HG03045 (cell line): ENCODE results near the gene LCLAT1.

ENCODE experiments used
- ATAC-seq: cut with Tn5 transposase; IDR thresholded peaks from one replicate; pipeline ENCODE4 v1.9.1; 2021; ENCODE audit warnings: mild to moderate bottlenecking, moderate library complexity; ENCODE audit not compliant: unreplicated experiment

Gene LCLAT1

GRCh38 chr2:30663806-30664205 is 216.8 kb downstream of the LCLAT1 start:
- no peak for ATAC-seq

DNA sequence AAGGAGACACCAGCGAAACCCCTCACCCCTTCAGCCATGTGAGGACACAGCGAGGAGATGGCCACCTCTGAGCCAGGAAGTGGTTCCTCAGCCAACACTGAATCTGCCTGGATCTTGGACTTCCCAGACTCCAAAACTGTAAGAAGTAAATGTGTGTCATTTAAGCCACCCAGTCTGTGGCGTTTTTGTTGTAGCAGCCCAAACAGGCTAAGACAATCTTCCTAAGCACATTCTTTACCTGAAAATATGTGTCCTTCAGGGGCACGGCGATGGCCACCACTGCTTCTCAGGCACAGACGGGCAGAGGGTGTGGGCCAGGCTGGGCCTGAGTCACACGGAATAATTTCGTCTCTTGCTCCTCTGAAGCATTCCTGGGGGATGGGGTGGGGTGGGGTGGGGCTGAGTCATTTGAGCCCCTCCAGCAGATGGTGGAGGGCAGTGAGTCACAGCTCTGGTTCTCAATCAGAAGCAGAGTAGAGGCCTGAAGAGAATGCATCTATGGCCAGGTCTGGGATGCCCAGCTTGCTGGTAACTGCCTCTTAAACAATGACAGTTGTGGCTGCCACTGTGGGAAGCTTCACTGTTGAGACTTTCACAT is 217.8 kb downstream of the LCLAT1 start:
- no peak for ATAC-seq

GRCh38 chr2:30665761-30666265 is 218.8 kb downstream of the LCLAT1 start:
- no peak for ATAC-seq

DNA sequence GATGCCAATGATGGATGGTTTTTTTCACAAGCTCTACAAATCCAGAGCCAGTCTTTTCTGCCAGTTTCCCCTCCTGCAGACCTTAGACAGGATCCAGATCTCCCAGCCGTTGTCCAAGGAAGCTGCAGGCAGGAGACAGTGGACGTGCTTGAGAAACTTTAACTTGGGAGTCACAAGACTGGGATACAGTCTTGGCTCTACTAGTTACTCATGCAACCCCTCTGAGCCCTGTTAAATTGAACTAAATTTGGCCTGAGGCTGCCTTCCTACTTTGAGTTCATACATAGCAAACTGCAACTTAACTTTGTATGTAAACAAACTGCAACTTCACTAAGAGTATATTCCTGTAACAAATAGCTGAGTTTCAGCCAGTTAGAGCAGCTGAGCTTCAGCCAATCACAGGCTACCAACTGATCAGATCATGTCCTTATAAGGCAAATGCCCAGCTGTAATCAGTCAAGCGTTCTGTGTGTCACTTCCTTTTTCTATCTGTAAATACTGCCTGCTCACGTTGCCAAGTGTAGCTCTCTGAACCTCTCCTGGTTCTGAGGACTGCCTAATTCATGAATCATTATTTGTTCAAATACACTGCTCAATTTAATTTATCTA is 219.3 kb downstream of the LCLAT1 start:
- no peak for ATAC-seq

DNA sequence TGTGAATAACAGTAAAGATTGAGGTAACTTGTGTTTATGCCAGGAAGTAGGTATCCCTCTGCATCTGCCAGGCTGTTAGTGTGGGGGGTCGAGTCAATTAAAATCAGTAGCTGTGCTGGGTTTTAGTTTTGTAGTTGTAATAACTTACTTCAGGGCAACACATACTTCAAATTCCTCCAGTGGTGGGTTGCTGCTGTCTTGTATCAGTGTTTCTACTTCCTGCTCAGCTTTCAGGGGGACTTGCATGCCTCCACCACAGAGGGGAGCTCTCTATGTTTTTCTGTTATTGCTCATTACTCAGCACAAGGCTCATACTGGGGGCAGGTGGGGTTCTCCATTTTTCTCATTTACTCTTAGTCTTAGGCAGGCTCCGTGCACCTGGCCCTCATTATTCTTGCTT is 223.4 kb downstream of the LCLAT1 start:
- ATAC-seq: no peak

DNA sequence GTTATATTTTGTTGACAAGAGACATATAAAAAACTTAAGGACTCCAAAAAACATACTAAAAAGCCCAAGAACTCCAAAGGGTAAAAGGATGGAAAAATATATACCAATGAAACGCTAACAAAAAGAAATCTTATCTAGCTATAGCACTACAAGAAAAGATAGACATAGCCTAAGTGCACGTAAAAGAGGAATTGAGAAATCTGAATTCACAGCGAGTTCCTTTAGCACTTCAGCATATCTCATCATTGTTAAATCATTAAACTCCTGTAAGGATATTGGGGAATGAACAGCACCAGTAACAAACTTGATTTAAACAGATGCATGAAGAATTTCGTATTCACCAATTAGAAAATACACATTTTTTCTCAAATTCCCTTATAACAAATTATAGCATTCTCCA is 226.1 kb downstream of the LCLAT1 start:
- no peak for ATAC-seq

DNA sequence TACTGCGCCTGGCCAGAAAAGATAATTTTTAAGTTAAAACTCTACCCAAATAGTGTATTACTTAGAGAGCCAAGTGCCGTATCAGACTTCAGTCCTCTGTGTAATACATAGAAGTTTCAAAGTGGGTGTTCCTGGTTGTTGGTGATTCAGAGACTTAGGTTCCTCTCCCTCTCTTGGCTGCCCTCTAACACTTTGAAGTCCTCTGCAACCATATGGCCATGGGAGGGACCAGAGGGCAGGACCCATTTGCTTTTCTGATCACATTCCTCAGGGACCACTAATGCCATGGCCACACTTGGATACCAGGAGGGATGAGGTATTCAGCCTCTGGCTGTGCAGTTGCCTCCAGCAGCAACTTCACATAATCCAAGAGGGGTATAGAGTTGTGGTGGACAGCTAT is 228.7 kb downstream of the LCLAT1 start:
- ATAC-seq: no peak

GRCh38 chr2:30677231-30677630 is 230.2 kb downstream of the LCLAT1 start:
- ATAC-seq: no peak

GRCh38 chr2:30677861-30678385 is 230.9 kb downstream of the LCLAT1 start:
- no peak for ATAC-seq

GRCh38 chr2:30678410-30679137 is 231.5 kb downstream of the LCLAT1 start:
- no peak for ATAC-seq

GRCh38 chr2:30679426-30680088 is 232.5 kb downstream of the LCLAT1 start:
- no peak for ATAC-seq

DNA sequence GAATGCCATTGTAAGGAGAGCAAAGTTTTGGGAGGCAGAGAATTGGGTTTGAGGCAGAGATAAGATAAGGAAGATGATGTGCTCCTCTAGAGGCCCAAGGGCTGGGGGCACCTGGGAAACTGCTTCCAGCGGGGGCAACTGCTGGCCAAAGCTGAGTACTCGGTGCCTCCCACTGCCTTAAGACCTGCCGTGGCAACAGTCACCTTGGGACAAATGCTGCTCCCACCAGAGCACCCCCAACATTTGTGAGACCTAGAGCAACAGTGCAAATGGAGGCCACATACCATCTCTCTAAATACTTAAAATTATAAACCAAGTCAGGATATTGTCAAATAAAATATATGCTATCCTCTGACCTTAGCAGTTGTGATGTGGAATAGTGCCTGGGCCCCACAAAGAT is 233.1 kb downstream of the LCLAT1 start:
- no peak for ATAC-seq

DNA sequence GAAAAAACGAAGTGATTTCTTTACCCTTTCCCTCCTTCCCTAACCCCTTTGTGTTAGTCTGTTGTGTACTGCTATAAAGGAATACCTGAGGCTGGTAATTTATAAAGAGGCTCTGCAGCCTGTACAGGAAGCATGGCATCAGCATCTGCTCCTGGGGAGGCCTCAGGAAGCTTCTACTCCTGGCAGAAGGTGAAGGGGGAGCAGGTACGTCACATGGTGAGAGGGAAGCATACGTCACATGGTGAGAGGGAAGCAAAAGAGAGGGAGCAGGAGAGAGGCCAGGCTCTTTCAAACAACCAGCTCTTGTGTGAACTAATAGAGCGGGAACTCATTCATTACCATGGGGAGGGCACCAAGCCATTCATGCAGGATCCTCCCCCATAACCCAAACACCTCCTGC is 234.0 kb downstream of the LCLAT1 start:
- ATAC-seq: no peak

GRCh38 chr2:30683236-30683956 is 236.3 kb downstream of the LCLAT1 start:
- ATAC-seq: no peak

GRCh38 chr2:30684026-30684425 is 237.0 kb downstream of the LCLAT1 start:
- ATAC-seq: no peak

DNA sequence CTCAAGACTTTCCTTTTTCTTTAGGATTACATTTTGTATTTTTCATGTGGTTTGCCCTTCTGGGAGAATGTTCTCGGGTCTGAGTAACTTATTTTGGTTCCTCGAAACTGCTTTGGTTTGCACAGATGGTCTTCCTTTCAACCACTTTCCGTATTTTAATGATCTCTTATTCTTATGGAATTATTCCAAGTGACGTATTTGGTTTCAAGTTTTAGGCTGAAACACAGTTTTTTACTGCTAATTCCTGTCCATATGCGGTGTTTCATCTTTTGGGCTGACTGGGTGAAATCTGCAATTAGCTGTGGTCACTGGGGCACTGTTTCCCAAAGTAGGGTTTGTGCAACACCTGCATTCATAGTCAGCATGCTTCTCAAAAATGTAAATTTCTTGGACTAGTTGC is 237.5 kb downstream of the LCLAT1 start:
- no peak for ATAC-seq

DNA sequence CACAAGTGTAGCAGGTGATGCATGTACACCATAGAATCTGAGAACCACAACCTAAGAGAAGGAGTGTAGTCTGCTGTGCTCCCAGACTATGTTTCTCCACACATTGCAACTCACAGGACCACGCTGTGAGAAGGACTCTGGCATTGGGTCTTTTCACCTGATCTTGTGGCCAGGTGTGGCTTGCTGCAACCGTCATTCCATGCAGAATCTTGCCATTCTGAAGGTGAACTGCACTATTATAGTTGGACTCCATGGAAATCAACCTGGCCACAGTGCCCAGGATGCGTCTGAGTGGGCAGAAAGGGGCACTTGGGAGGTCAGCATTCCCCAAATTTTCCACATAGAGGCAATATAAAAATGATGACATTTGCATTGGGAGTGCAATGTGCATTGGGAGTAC is 237.9 kb downstream of the LCLAT1 start:
- no peak for ATAC-seq

- ATAC-seq: no peak
These were observed 239.0 kb downstream of the LCLAT1 start for GRCh38 chr2:30686000-30686399.

DNA sequence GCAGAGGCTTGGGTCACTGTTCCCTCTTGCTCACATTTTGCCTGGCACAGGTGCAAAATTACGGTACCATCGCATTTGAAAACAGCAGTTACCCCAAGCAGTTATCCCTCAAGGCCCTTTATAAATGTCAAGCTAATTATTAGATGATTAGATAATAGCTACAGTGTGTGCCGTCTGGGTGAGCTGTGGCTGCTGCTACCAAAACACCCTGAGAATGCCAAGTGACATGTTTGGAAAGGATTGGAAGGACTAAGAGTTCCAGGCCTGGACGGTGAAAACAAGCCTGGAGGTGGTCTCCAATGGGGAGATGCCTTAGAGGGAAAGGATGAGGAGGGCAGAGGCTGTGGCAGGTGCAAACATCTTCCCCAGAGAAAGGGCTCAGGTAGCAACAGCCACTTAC is 239.6 kb downstream of the LCLAT1 start:
- ATAC-seq: no peak

- no peak for ATAC-seq
These were observed 241.9 kb downstream of the LCLAT1 start for GRCh38 chr2:30688956-30689401.
